GM18861 (cell line): ENCODE data around the gene LMF1.
"Not testable (repeated sequence)": the region's sequence is repeated elsewhere in the genome, so short reads cannot be mapped to it uniquely, and the experiment has no call there.

Source experiments
- ATAC-seq: cut with Tn5 transposase; IDR thresholded peaks from one replicate; pipeline ENCODE4 v1.9.1; 2021; ENCODE audit not compliant: unreplicated experiment

Gene LMF1

DNA sequence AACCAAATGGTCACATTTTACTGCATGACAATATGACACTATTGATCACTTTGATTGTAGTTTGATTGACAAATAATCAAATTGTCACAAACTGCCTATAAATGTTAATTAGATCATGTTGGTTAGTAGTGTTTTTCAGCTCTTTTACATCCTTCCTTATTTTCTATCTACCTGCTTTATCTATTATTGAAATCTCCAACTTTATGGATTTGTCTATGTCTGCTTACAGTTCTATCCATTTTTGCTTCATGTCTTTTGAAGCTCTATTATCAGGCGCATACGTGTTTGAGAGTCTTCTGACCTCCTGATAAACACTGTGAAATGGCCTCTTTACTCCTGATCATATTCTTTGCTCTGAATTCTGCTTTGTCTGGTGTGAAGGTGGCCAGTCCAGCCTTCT lies 87.0 kb downstream of the LMF1 start:
- no peak for ATAC-seq

DNA sequence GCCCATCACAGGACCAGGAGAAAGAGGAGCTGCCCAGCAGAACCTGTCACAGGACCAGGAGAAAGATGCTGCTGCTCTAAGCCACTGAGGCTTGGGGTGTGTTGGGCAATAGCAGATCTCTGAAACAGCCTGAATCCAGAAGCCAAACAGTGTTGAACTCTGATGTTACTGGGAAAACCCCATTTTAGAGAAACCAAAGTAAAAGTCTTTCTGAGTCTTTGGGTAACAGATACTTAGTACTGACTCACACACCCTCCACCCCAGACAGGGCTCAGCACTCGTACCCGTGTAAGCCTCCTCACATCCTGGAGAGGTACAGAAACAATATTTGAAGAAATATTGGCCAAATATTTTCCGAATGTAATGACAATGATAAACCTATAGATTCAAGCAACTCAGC lies 87.4 kb downstream of the LMF1 start:
- no peak for ATAC-seq

DNA sequence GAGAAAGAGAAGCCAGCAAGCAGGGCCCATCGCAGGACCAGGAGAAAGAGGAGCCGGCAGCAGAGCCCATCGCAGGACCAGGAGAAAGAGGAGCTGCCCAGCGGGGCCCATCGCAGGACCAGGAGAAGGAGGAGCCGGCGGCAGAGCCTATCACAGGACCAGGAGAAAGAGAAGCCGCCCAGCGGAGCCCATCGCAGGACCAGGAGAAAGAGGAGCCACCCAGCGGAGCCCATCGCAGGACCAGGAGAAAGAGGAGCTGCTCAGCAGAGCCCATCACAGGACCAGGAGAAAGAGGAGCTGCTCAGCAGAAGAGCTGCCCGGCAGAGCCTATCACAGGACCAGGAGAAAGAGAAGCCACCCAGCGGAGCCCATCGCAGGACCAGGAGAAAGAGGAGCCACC lies 88.1 kb downstream of the LMF1 start:
- not testable (repeated sequence) for ATAC-seq

DNA sequence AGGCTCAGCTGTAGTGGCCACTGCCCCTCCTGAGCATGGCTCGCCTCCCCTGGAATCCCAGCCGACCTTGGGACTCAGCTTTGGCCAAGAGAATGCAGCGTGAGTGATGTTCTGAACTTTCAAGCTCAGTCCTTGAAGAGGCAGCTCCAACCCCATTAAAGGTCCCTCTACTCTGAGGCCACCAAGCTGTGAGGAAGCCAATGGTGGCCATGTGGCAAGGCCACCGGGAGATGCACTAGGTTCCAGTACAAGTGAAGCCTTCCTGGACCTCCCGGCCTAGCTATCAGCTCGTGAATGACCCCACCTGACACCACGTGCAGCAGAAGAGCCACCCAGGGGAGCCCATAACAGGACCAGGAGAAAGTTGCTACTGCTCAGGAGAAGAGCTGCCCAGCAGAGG lies 88.5 kb downstream of the LMF1 start:
- no peak for ATAC-seq

DNA sequence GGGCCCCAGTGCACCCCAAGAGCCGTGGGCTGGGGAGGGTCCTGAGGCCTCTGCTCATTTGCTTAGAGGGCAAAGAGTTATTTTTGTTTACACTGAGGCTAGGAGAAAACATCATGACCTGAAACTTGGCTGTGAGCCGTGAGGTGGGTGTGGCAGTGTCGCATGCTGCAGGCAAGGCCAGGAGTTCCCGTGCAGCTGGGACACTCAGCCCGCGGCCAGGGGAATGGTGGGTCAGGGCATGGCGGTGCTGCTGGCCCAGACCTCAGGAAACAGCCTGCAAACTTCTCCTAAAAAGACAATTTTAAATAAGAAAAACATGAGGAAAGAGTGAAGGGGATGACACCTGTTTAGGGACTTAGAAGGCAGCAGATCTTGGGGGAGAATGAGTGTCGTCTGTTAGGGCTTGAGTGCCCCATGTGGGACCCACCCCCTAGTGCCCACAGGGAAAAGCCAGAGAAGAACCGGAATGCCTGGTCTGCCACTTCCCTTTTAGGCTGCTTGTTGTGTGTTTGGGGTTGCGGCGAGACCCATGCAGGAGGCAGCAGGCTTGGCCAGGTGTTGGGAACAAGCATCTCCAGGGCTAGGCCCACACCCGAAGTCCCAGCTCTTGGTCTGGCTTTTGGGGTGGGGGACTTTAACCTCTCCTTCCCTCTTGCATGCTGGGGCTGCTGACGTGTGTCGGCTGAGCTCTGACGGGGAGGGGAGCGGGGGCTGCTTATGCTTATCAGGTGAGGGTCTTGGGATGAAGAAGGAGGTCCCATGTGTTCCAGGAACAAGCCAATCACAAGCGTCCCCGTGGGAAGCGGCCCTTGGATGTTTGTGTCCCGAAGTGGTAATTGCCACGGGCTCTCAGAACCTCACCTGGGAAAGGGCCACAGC lies 89.3 kb downstream of the LMF1 start:
- no peak for ATAC-seq

DNA sequence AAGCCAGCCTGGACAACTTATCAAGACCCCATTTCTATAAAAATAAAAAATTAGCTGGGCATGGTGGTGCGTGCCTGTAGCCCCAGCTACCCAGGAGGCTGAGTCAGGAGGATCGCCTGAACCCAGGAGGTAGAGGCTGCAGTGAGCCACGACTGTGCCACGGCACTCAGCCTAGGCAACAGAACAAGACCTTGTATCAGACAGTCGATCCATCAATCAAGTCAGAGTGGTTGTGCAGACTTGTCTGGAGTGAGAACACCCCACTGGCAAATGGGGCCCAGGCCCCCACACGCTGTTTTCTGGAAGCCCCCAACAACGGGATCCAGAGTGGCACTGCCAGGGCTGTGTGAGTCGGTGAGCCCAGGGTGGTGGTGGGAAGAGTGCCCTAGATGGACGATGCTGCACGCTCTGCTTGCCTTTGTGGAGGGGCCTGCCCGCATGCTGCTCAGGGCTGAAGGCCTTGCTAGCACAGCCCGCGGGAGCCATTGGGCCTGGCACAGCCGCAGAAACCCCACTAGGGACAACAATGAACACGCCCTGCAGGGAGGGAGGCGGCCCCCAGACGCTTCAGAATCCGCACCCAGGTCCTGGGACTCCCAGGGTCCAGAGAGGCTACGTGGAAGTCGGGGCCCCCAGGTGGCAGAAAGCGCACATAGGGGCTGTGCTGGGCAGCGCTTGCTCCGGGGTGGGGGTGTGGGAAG lies 90.2 kb downstream of the LMF1 start:
- ATAC-seq = no peak

DNA sequence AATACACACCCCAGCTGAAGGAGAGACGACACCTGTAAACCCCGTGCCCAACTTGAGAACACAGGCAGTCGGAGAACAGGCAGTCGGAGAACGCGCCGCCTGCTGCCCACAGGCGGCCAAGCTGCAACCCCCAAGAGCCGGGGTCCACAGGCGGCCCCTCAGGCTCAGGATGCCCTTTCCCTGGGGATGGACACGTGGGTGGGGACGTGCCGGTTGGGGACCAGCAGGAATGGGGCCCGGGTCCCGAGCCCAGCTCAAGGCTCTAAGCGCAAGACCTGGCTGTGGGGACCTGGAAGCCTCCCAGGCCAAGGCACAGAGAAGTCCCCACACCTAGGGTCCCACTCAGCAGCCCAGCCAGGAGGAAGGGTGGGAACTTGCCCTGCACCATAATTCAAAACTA lies 90.8 kb downstream of the LMF1 start:
- no peak for ATAC-seq

DNA sequence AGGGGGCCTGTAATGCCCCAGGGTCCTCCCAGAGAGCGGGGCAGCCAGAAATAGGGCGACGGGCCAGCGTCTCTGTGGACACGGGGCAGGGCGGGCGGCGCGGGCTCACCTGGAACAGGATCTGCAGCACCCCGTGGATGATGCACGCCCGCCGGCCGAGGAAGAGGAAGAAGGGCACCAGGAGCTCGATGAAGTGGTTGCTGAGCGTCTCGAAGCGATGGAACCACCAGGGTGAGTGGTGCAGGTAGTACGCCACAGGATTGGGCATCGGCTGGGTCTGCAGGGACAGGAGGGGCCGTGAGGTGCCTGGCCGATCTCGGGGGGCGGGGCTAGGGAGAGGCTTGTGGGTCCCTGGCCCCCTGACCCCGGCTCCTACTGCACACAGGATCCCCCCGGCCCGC lies 91.3 kb downstream of the LMF1 start:
- ATAC-seq = no peak

DNA sequence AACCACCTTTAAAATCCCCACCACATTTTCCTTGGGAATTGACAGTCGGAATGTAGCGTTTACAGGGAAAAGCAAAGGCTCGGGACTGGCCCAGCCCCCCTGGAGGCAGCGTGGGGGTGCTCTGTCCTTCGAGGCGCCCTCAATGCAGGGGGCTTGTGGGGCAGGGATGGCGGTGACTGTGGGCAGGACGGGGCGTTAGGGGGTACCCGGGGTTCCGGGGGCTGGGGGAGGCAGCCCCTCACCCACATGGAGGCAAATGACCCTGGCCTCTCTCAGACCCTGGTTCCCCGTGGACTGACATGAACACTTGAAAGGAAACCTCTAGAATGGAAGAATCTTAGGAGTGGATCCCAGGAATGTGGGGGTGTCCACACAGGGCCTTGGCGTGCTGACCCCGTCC lies 91.9 kb downstream of the LMF1 start:
- ATAC-seq = no peak

DNA sequence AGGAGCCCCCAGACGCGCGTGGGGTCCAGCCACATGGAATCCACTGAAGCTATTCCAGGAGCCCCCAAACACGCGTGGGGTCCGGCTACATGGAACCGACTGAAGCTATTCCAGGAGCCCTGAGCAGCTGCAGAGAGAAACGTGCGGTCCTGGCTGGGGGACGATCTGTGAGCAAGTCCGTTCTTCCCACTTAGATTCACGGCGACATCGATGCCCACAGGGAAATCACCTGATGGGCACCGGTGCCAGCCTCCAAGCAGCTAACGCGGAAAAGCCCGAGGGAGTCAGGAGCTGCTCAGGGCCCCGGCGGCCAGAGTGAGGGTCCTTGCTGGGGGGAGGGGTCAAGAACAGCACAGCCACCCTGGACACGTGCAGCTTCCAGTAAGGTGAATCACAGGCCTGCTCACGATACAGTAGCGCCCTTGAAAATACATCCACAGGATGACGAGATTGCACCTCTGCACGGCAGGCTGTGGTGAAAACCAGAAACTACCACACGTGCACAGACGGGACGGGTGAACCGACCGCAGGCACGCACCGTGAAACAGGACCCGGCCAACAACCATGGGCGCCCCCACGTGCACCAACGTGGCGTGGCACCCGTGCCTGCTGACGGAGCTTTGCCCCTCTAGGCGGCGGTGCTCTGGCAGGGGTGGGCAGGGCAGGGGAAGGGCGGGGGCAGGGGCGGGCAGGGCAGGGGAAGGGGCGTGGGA lies 92.6 kb downstream of the LMF1 start:
- ATAC-seq = no peak

DNA sequence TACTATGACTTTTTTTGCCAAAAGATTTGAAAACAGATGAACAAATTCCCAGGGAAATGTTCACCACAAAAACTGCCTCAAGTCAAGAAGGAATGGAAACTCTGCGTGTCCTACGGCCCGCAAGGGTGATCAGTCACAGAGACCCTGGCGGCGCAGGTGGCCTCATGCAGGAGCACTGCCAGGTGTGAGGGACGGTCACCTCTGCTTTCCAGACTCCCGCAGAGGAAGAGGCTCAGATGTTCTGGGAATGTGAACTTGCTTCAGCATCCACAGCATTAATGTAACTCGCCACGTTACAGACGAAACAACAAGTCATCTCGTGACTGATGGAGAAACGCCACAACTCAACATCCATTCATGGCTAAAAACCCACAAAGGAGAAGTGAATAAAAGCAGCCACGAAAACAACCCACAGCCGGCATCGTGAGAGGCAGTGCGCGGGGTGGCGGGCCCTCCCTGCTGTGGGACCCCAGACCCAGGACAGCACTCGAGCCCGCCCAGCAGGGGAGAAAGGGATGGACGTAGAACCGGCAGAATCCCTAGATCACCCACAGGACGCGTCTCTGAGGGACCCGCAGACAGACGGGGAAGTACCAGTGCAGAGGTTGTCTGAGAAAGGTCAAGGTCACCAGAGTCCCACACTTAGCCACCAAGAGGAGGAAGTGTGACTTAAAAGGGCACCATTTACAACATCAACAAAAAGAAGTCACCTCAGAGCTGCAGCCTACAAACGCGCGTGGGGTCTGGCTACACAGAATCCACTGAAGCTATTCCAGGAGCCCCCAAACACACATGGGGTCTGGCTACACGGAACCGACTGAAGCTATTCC lies 93.3 kb downstream of the LMF1 start:
- no peak for ATAC-seq

DNA sequence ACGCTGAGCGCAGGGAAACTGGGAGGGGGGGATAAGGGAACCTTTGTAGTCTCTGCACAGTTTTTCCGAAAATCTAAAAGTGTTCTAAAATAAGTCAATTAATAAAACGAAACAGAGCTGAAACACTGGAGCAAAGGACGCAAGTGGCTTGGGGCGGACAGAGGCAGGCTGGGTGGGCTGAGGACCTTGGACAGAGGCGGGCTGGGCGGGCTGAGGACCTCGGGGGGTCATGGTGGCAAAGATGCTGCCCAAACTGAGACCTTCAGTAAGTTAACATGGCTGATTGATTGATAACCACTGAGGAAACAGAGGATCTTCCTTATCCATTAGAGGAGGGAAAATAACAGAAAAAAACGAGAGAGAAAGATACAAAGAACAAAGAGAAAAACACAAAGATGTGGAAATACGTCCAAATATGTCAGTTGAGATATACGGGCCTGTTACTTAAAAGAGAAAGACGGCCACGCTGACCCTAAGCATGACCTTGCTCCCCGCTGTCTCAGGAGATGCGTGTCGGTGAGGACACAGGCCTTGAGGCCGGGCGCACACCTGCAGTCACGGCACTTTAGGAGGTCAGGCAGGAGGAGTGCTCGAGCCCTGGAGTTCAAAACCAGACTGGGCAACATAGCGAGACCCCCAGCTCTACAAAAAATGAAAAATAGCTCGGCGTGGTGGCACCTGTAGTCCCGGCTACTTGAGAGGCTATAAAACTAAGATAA lies 94.1 kb downstream of the LMF1 start:
- ATAC-seq = no peak

DNA sequence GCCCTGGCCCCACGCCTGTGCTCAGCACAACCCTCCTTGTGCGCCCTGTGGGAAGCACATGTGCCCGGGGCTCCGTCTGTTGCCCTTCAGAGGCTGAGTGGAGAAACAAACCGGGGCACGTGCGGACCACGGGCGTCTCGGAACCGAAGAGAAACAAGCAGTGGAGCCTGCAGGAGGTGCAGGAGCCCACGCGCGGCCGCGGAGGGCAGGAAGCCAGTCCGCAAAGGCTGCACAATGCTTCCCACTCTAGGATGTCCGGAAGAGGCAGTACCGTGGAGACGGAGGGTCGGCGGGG lies 94.8 kb downstream of the LMF1 start:
- no peak for ATAC-seq

DNA sequence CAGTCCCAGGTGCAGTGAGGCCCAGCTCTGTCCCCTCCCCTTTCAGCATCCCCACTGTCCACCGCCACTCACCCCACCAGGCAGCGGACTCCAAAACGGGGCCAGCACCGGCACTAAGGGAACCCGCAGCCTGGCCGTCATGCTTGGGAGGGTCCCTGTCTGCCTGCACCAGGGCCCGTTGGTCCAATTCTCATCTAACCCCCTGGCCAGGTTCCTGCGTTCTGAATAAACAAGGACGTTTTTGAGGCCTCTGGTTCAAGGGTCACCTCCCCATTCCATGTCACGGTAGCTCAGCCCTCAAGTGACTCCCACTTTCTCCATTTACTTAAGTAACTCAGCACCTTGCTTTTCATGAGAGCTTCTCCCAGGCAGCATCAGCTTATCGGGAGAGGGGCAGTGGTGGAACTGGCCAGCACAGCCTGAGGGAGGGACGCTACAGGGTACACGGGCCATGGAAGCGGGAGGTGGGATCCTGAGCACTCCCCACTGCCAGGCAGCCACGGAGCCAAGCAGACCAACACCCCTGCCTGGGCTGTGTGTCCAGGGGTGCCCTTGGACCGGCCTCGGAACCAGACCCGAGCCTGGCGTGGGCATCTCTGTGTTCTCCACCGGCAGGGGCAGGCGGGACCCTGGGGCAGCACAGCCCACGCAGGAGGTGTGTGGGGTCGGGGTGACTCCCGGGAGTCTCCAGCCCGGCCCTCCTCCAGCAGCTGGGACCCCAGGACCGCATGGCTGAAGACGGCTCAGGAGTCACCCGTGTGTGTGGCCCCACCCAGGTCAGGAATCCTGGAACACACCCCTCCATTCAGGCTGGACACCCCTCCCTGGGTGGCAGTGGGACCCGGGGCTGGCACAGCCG lies 95.4 kb downstream of the LMF1 start:
- no peak for ATAC-seq

DNA sequence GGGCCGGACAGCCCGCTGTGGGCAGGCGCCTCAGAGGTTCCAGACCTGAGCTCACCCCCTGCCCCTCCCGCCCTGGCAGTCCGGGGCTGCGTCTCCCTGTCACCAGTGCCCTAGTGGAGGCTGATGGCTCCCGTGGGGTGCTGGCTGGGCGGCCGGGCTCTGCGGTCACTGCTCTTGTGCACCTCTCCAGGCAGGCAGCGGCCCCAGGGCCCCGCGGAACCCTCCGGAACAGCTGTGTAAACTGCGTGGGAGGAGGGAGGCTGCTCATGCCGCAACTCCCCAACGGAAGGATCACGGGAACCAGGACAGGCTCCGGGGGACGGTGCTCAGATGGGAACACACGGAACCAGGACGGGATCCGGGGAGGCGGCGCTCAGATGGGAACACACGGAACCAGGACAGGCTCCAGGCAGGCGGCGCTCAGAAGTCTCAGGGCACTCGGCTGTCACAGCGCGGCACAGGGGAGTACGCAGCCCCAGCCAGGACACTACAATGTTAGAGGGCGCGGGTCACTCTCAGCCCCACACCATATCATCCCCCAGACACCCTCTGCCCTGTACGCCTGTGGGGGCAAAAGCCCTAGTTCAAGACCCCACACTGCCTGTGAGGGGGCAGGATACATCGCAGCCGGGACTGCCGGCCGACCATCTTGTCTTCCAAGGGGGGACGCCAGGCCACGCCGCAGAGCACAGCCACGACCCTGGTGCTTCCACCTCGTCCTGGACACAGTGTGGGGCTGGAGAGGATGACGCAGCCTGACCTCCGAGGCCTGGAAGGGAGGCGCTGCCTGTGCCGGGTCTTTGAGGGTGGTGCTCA lies 96.2 kb downstream of the LMF1 start:
- no peak for ATAC-seq

DNA sequence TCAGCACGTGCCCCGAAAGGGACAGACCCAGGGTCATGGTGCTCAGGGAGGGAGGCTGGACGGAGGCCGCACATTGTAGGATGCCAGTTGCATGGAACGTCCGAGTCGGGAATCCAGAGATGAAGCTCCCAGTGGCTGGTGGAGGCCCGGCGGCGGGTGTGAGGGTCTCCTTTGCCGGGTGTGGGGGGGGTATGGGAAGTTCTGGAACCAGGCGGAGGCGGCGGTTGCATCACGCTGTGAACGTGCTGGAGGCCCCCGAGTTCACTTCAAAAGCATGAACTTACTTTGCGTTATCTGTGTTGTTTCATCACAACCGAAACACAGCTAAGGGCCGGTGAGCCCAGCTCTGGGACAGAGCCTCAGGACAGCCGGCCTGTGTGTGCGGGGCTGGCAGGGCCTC lies 96.9 kb downstream of the LMF1 start:
- no peak for ATAC-seq

DNA sequence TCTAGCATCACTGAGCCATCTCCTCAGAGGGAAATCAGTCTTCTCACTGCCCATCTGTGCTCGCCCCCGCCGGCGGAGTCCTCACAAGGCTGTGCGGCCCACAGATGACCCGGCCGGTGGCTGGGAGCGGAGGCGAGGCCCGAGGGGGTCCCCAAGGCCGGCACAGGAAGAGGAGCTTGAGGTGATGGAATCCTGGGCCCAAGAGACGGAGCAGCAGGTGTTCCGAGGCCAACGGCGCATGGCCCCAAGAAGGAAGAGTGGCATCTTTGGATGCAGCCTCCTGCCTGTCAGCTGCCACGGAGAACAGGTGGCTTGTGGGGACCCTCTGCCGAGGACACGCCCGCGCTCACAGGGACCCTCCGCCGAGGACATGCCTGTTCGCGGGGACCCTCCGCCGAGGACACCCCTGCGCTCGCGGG lies 97.5 kb downstream of the LMF1 start:
- ATAC-seq = no peak

DNA sequence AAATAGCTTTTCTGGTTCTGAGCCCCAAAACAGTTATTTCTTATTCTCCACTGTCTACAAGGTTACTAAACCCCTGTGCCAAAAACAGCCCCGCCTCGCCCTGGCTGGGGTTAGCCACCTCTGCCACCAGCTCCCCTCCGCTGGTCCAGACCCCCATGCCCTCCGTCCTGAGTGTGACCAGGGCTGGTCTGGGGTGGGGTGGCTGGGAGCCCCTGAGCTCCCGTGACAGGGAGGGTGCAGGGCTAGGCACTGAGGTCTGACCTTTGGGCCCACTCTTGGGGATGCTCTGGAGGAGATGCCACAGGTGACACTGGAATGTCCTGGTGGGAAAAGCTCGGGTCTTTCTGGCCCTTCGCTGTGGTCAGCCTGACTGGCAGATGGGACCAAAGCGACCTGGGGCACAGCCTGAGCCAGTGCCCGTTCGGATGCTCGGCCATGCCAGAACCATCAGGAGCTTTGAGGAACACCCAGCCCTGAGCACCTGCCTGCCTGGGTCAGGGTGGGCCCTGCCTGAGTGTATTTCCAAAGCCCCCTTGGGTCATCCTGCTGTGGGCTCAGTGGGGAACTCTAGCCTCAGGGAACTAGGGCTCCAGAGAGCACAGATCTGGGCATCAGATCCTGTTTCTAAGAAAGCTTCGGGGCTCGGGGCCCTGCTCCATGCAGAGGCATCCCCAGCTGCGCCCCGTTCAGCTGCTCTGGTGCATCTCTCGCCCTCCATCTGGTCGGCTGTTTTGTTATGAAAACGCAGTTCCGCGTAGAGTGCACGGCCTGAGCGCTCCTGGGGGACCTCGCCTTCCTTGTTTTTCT lies 98.1 kb downstream of the LMF1 start:
- ATAC-seq = no peak
